Fibroblast of upper back skin (primary cell): ENCODE data around the gene B3GNT8.
A peak's percentile ranks its signal among the peaks of the same experiment; 100 is the strongest.
"Not testable (repeated sequence)": the region's sequence is repeated elsewhere in the genome, so short reads cannot be mapped to it uniquely, and the experiment has no call there.

ENCODE experiments used
- DNase-seq: peaks from one replicate; pipeline ENCODE4 v3.0.0-alpha.2; 2013

B3GNT8 gene

GRCh38 chr19:41426952-41427646, at the start of gene B3GNT8:
Gene B3GNT8 (minus strand): TSS chr19:41427374. CDS start chr19:41426778, 596 bp downstream.
- DNase-seq: peak; percentile 51

- no peak for DNase-seq
These were observed 49.4 kb upstream of the B3GNT8 start for GRCh38 chr19:41476583-41476982.

- not testable (repeated sequence) for DNase-seq
These were observed 36.4 kb upstream of the B3GNT8 start for GRCh38 chr19:41463257-41464256.

GRCh38 chr19:41462497-41462896, 35.3 kb upstream of the B3GNT8 start:
- DNase-seq: no peak

- DNase-seq: no peak
These were observed 30.1 kb upstream of the B3GNT8 start for GRCh38 chr19:41457241-41457640.

GRCh38 chr19:41456342-41456918, 29.3 kb upstream of the B3GNT8 start:
- peak; percentile 46 for DNase-seq

GRCh38 chr19:41455936-41456335, 28.8 kb upstream of the B3GNT8 start:
- DNase-seq: no peak

GRCh38 chr19:41452584-41453275, 25.6 kb upstream of the B3GNT8 start:
- DNase-seq: no peak

GRCh38 chr19:41449865-41450178, 22.6 kb upstream of the B3GNT8 start:
- no peak for DNase-seq

- peak; percentile 64 for DNase-seq
These were observed 22.1 kb upstream of the B3GNT8 start for GRCh38 chr19:41449079-41449864.

GRCh38 chr19:41447732-41448332, 20.7 kb upstream of the B3GNT8 start:
- DNase-seq: no peak

GRCh38 chr19:41445575-41445974, 18.4 kb upstream of the B3GNT8 start:
- no peak for DNase-seq

- no peak for DNase-seq
These were observed 16.8 kb upstream of the B3GNT8 start for GRCh38 chr19:41443813-41444455.

- no peak for DNase-seq
These were observed 15.5 kb upstream of the B3GNT8 start, which contains the start of gene ERICH4 for GRCh38 chr19:41442473-41443355. Gene ERICH4 (plus strand): TSS chr19:41443156. CDS start chr19:41443170, 14 bp downstream.

GRCh38 chr19:41441321-41441945, 14.3 kb upstream of the B3GNT8 start:
- no peak for DNase-seq

GRCh38 chr19:41439441-41440222, 12.5 kb upstream of the B3GNT8 start, which contains the start of gene DMAC2:
Gene DMAC2 (minus strand): TSS chr19:41439912. CDS start chr19:41439899, 13 bp downstream.
- peak; percentile 97 for DNase-seq

- DNase-seq: no peak
These were observed 10.9 kb upstream of the B3GNT8 start for GRCh38 chr19:41437944-41438574.

GRCh38 chr19:41436674-41436951, 9.4 kb upstream of the B3GNT8 start:
- DNase-seq: no peak
